HepG2 (cell line): ENCODE results near the gene MPIG6B. TPM values are rescaled to one million over a fixed set of nuclear protein-coding genes. Genes with fewer than 3 reads are reported as not detected.

Experiments
- ASH2L ChIP-seq: fragments of 300-600, 200-600 bp; sonication (generic); IDR thresholded peaks from 2 replicates; pipeline ENCODE4 v1.7.0; 2017; ENCODE audit warnings: low read depth, mild to moderate bottlenecking, moderate library complexity, mixed read lengths, low read length; ENCODE audit not compliant: insufficient read length
- FOXA3 ChIP-seq: IDR thresholded peaks from 2 replicates; pipeline ENCODE4 v1.6.1; 2016; ENCODE audit warnings: missing genetic modification reagents, missing compliant biosample characterization
- HNRNPUL1 ChIP-seq: fragments of 200-400 bp; formaldehyde crosslinking; IDR thresholded peaks from 2 replicates; pipeline ENCODE4 v1.6.1; 2017; ENCODE audit warnings: low read depth, mild to moderate bottlenecking, low read length, moderate library complexity
- JUN ChIP-seq: sonication (generic); formaldehyde crosslinking; IDR thresholded peaks from 2 replicates; pipeline ENCODE4 v1.4.0; 2020; ENCODE audit warnings: mild to moderate bottlenecking, missing genetic modification reagents
- MXI1 ChIP-seq: IDR thresholded peaks from 3 replicates; pipeline ENCODE4 v1.6.1; 2012; ENCODE audit warnings: low read depth, low read length, inconsistent platforms, borderline replicate concordance
- SALL2 ChIP-seq: sonication (generic); formaldehyde crosslinking; IDR thresholded peaks from 2 replicates; pipeline ENCODE4 v1.8.1; 2023; ENCODE audit warnings: mild to moderate bottlenecking, missing genetic modification reagents, inconsistent platforms
- SIX1 ChIP-seq: sonication (generic); formaldehyde crosslinking; IDR thresholded peaks from 2 replicates; pipeline ENCODE4 v1.4.0; 2020; ENCODE audit warnings: missing genetic modification reagents, borderline replicate concordance
- ZNF234 ChIP-seq: sonication (generic); formaldehyde crosslinking; conservative IDR thresholded peaks from 2 replicates; pipeline ENCODE4 v1.5.1; 2020; ENCODE audit warnings: mild to moderate bottlenecking, missing genetic modification reagents
- ZNF383 ChIP-seq: sonication (generic); formaldehyde crosslinking; IDR thresholded peaks from 2 replicates; pipeline ENCODE4 v1.4.0; 2020; ENCODE audit warnings: missing genetic modification reagents, mild to moderate bottlenecking, borderline replicate concordance
- ZNF501 ChIP-seq: sonication (generic); formaldehyde crosslinking; IDR thresholded peaks from 2 replicates; pipeline ENCODE4 v1.5.1; 2020; ENCODE audit warnings: mild to moderate bottlenecking, moderate library complexity, missing genetic modification reagents
- ZNF557 ChIP-seq: sonication (generic); formaldehyde crosslinking; IDR thresholded peaks from 2 replicates; pipeline ENCODE4 v1.4.0; 2020; ENCODE audit warnings: missing genetic modification reagents
- ZSCAN12 ChIP-seq: sonication (generic); formaldehyde crosslinking; IDR thresholded peaks from 2 replicates; pipeline ENCODE4 v1.9.0; 2021; ENCODE audit warnings: mild to moderate bottlenecking, missing genetic modification reagents
- polyA plus RNA-seq, 8 experiments: library from polyadenylated mRNA; depleted of rRNA in 3 of 8; stranded (reverse) in 7 of 8; unstranded in 1 of 8; fragments of >200 nt; fragmentation: Illumina TruSeq in 4 of 8; extraction: Trizol in 4 of 8; gene quantifications; 2 replicates each; pipeline versions ENCODE4 v1.2.1 to v1.2.3, GENCODE V29; 2011 to 2016; ENCODE audit warnings: low read depth in 4 of 8, missing spikeins in 1 of 8, mixed read lengths in 1 of 8; ENCODE audit not compliant: insufficient read depth in 1 of 8
- total RNA-seq, 5 experiments: library from RNA; depleted of rRNA; stranded (reverse); fragments of >200 nt; fragmentation: Illumina TruSeq; extraction: Trizol; gene quantifications; 2 replicates each; pipeline ENCODE4 v1.2.3, GENCODE V29; 2016; ENCODE audit warnings: low read depth in 1 of 5
- TF ChIP-seq, protein P1 (sequence below): sonication (generic); formaldehyde crosslinking; IDR thresholded peaks from 2 replicates; pipeline ENCODE4 v1.9.0; 2021; ENCODE audit warnings: missing genetic modification reagents, borderline replicate concordance
- TF ChIP-seq, protein P2 (sequence below): IDR thresholded peaks from 2 replicates; pipeline ENCODE4 v1.6.1; 2016; ENCODE audit warnings: low read depth, missing genetic modification reagents, missing compliant biosample characterization
- TF ChIP-seq, protein P3 (sequence below): sonication (generic); formaldehyde crosslinking; IDR thresholded peaks from 2 replicates; pipeline ENCODE4 v1.8.0; 2022; ENCODE audit warnings: mild to moderate bottlenecking, missing genetic modification reagents, moderate library complexity
- TF ChIP-seq, protein P4 (sequence below): sonication (generic); formaldehyde crosslinking; IDR thresholded peaks from 2 replicates; pipeline ENCODE4 v1.8.1; 2022; ENCODE audit warnings: low read depth, mild to moderate bottlenecking, missing genetic modification reagents

Gene MPIG6B
- total and polyA plus RNA-seq, 2 of the 13 experiments (the other 11 are each of a cell fraction or from before 2014, with no cell fraction given): not detected

DNA sequence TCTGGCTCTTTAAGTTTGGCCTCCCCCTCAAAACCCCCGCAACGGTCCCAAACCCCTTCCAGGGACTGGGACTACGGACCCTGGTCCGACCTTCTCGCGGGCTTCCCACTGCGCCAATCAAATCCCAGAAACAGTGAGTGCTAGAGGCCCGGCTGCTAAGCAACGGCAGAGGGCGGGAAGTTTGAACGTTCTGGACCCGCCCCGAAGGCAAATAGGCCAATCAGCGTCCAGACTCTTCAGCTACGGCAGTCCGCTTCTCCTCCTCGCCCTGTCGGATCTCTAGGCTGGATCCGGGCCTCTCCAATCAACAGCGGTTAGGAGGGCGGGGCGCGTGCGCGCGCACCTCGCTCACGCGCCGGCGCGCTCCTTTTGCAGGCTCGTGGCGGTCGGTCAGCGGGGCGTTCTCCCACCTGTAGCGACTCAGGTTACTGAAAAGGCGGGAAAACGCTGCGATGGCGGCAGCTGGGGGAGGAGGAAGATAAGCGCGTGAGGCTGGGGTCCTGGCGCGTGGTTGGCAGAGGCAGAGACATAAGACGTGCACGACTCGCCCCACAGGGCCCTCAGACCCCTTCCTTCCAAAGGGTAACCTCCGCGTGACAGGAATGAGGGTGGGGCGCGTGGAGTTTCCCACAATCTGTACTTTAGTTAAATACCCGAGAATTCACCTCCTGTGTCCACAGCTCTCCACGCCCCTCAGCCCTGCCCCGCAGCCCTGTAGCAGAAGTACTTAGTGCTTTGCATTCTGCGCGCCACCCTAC is 16.6 kb downstream of the MPIG6B start, which contains the start of gene MSH5 (continued):
- TF ChIP-seq, protein P1, sequence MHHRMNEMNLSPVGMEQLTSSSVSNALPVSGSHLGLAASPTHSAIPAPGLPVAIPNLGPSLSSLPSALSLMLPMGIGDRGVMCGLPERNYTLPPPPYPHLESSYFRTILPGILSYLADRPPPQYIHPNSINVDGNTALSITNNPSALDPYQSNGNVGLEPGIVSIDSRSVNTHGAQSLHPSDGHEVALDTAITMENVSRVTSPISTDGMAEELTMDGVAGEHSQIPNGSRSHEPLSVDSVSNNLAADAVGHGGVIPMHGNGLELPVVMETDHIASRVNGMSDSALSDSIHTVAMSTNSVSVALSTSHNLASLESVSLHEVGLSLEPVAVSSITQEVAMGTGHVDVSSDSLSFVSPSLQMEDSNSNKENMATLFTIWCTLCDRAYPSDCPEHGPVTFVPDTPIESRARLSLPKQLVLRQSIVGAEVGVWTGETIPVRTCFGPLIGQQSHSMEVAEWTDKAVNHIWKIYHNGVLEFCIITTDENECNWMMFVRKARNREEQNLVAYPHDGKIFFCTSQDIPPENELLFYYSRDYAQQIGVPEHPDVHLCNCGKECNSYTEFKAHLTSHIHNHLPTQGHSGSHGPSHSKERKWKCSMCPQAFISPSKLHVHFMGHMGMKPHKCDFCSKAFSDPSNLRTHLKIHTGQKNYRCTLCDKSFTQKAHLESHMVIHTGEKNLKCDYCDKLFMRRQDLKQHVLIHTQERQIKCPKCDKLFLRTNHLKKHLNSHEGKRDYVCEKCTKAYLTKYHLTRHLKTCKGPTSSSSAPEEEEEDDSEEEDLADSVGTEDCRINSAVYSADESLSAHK (CRISPR knock-in tag): peak; percentile 92; the same call in 1 of the 2 replicates
- TF ChIP-seq JUN (CRISPR knock-in tag) (peak; percentile 85), ZNF557 (CRISPR knock-in tag) (peak; percentile 75; the same call in 1 of the 2 replicates), ZSCAN12 (peak; percentile 73; the same call in 1 of the 2 replicates), HNRNPUL1 (peak; percentile 8; the same call in 1 of the 2 replicates), ZNF501 (CRISPR knock-in tag) (peak; percentile 88), ZNF234 (CRISPR knock-in tag) (no peak), ZNF383 (CRISPR knock-in tag) (no peak), SALL2 (CRISPR knock-in tag) (peak; percentile 71; the same call in 1 of the 2 replicates), MXI1 (peak; percentile 94), SIX1 (CRISPR knock-in tag) (peak; percentile 97), FOXA3 (no peak), ASH2L (peak; percentile 35)
- TF ChIP-seq, protein P2, sequence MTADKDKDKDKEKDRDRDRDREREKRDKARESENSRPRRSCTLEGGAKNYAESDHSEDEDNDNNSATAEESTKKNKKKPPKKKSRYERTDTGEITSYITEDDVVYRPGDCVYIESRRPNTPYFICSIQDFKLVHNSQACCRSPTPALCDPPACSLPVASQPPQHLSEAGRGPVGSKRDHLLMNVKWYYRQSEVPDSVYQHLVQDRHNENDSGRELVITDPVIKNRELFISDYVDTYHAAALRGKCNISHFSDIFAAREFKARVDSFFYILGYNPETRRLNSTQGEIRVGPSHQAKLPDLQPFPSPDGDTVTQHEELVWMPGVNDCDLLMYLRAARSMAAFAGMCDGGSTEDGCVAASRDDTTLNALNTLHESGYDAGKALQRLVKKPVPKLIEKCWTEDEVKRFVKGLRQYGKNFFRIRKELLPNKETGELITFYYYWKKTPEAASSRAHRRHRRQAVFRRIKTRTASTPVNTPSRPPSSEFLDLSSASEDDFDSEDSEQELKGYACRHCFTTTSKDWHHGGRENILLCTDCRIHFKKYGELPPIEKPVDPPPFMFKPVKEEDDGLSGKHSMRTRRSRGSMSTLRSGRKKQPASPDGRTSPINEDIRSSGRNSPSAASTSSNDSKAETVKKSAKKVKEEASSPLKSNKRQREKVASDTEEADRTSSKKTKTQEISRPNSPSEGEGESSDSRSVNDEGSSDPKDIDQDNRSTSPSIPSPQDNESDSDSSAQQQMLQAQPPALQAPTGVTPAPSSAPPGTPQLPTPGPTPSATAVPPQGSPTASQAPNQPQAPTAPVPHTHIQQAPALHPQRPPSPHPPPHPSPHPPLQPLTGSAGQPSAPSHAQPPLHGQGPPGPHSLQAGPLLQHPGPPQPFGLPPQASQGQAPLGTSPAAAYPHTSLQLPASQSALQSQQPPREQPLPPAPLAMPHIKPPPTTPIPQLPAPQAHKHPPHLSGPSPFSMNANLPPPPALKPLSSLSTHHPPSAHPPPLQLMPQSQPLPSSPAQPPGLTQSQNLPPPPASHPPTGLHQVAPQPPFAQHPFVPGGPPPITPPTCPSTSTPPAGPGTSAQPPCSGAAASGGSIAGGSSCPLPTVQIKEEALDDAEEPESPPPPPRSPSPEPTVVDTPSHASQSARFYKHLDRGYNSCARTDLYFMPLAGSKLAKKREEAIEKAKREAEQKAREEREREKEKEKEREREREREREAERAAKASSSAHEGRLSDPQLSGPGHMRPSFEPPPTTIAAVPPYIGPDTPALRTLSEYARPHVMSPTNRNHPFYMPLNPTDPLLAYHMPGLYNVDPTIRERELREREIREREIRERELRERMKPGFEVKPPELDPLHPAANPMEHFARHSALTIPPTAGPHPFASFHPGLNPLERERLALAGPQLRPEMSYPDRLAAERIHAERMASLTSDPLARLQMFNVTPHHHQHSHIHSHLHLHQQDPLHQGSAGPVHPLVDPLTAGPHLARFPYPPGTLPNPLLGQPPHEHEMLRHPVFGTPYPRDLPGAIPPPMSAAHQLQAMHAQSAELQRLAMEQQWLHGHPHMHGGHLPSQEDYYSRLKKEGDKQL: peak; percentile 15
- TF ChIP-seq, protein P3, sequence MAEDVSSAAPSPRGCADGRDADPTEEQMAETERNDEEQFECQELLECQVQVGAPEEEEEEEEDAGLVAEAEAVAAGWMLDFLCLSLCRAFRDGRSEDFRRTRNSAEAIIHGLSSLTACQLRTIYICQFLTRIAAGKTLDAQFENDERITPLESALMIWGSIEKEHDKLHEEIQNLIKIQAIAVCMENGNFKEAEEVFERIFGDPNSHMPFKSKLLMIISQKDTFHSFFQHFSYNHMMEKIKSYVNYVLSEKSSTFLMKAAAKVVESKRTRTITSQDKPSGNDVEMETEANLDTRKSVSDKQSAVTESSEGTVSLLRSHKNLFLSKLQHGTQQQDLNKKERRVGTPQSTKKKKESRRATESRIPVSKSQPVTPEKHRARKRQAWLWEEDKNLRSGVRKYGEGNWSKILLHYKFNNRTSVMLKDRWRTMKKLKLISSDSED: no peak
- TF ChIP-seq, protein P4, sequence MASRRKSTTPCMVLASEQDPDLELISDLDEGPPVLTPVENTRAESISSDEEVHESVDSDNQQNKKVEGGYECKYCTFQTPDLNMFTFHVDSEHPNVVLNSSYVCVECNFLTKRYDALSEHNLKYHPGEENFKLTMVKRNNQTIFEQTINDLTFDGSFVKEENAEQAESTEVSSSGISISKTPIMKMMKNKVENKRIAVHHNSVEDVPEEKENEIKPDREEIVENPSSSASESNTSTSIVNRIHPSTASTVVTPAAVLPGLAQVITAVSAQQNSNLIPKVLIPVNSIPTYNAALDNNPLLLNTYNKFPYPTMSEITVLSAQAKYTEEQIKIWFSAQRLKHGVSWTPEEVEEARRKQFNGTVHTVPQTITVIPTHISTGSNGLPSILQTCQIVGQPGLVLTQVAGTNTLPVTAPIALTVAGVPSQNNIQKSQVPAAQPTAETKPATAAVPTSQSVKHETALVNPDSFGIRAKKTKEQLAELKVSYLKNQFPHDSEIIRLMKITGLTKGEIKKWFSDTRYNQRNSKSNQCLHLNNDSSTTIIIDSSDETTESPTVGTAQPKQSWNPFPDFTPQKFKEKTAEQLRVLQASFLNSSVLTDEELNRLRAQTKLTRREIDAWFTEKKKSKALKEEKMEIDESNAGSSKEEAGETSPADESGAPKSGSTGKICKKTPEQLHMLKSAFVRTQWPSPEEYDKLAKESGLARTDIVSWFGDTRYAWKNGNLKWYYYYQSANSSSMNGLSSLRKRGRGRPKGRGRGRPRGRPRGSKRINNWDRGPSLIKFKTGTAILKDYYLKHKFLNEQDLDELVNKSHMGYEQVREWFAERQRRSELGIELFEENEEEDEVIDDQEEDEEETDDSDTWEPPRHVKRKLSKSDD: peak; percentile 89
